Spinal cord (tissue), 10 donors: ENCODE data around the gene SPTLC3. TPM values are rescaled to one million over a fixed set of nuclear protein-coding genes. Genes with fewer than 3 reads are reported as not detected.
A peak's percentile ranks its signal among the peaks of the same experiment; 100 is the strongest.

ENCODE experiments used
- DNase-seq, 6 donors: peaks; one replicate each; pipeline versions ENCODE4 v3.0.0 to v3.0.0-alpha.2; 2013 to 2015; ENCODE audit warnings: low spot score in 6 of 6, low read depth in 4 of 6
- H3K27ac ChIP-seq: one replicate; pipeline ENCODE4 v1.5.1; 2013; ENCODE audit warnings: low read depth, low read length, control low read depth
- H3K27me3 ChIP-seq: one replicate; pipeline ENCODE4 v1.6.1; 2013; ENCODE audit warnings: low read length; ENCODE audit not compliant: control insufficient read depth, insufficient read depth
- H3K36me3 ChIP-seq: one replicate; pipeline ENCODE4 v1.6.1; 2013; ENCODE audit warnings: low read length; ENCODE audit not compliant: control insufficient read depth, insufficient read depth
- H3K4me1 ChIP-seq: one replicate; pipeline ENCODE4 v1.6.1; 2013; ENCODE audit warnings: low read length; ENCODE audit not compliant: control insufficient read depth, insufficient read depth
- H3K4me3 ChIP-seq: one replicate; pipeline ENCODE4 v1.5.1; 2013; ENCODE audit warnings: low read depth, low read length, control low read depth
- H3K9me3 ChIP-seq: one replicate; pipeline ENCODE4 v1.6.1; 2013; ENCODE audit warnings: low read length; ENCODE audit not compliant: control insufficient read depth, insufficient read depth
- WGBS: methylation state at CpG from one replicate; pipeline ENCODE4 v1.1.5; 2013; ENCODE audit warnings: missing lambda C conversion rate; ENCODE audit not compliant: insufficient coverage; 5-methylcytosine and 5-hydroxymethylcytosine counted together
- polyA plus RNA-seq, 2 donors: library from polyadenylated mRNA; unstranded; fragments of 120-200 nt; gene quantifications; one replicate each; pipeline ENCODE4 v1.2.1, GENCODE V29; 2013; ENCODE audit not compliant: insufficient read length in 2 of 2
- total RNA-seq, 2 donors: library from RNA; depleted of rRNA in 1 of 2; stranded (reverse); fragments of 120-200 nt in 1 of 2; fragments of >200 nt in 1 of 2; gene quantifications; one replicate each; pipeline versions ENCODE4 v1.2.3 to v1.2.4, GENCODE V29; 2013 to 2014
- donor health status: healthy.

Gene SPTLC3
- total and polyA plus RNA-seq, 4 donors, result 3.5 to 53.6 (median 20.0) TPM

GRCh38 chr20:13102694-13103093 lies 93.9 kb downstream of the SPTLC3 start:
- WGBS, result 100% methylated on average over 1 of the region's 1 CpG
- no peaks in the 10 kb centered on the region for H3K27me3 ChIP-seq
- no peaks in the 10 kb centered on the region for H3K36me3 ChIP-seq

GRCh38 chr20:13105039-13105438 lies 96.3 kb downstream of the SPTLC3 start:
- Histone ChIP-seq H3K9me3 (no peaks in the 10 kb centered on the region), H3K27ac (no peak overlapping the region), H3K27me3 (no peaks in the 10 kb centered on the region), H3K4me3 (no peak overlapping the region), H3K4me1 (no peaks in the 10 kb centered on the region), H3K36me3 (no peaks in the 10 kb centered on the region)
- no peak for DNase-seq
- 65% methylated on average over 4 of the region's 9 CpGs for WGBS

More at GRCh38 chr20:13102694-13103093, 93.9 kb downstream of the SPTLC3 start:
- no peak overlapping the region for H3K4me3 ChIP-seq
- DNase-seq, result no peak
- no peaks in the 10 kb centered on the region for H3K9me3 ChIP-seq
- no peaks in the 10 kb centered on the region for H3K4me1 ChIP-seq
- H3K27ac ChIP-seq, result no peak overlapping the region

- H3K4me3 ChIP-seq, result no peak overlapping the region
- 64% methylated on average over 8 of the region's 14 CpGs for WGBS
- peak in 4 of 6 donors; percentile 33 to 84 (median 48) for DNase-seq
These were observed 97.2 kb downstream of the SPTLC3 start for GRCh38 chr20:13105864-13106457.

GRCh38 chr20:13109658-13110057 lies 100.9 kb downstream of the SPTLC3 start:
- no peaks in the 10 kb centered on the region for H3K9me3 ChIP-seq
- no peaks in the 10 kb centered on the region for H3K36me3 ChIP-seq
- no peak for DNase-seq
- WGBS, result no CpG with 5 or more reads among the region's 4 CpGs
- H3K27me3 ChIP-seq, result no peaks in the 10 kb centered on the region
- H3K27ac ChIP-seq, result no peak overlapping the region
- H3K4me3 ChIP-seq, result no peak overlapping the region
- no peaks in the 10 kb centered on the region for H3K4me1 ChIP-seq

More at GRCh38 chr20:13105864-13106457, 97.2 kb downstream of the SPTLC3 start:
- Histone ChIP-seq H3K4me1 (no peaks in the 10 kb centered on the region), H3K27me3 (no peaks in the 10 kb centered on the region), H3K36me3 (no peaks in the 10 kb centered on the region), H3K27ac (no peak overlapping the region), H3K9me3 (no peaks in the 10 kb centered on the region)

GRCh38 chr20:13110796-13111195 lies 102.0 kb downstream of the SPTLC3 start:
- Histone ChIP-seq H3K27me3 (no peaks in the 10 kb centered on the region), H3K27ac (no peak overlapping the region), H3K4me1 (no peaks in the 10 kb centered on the region), H3K36me3 (no peaks in the 10 kb centered on the region), H3K4me3 (no peak overlapping the region), H3K9me3 (no peaks in the 10 kb centered on the region)
- WGBS, result no CpG with 5 or more reads among the region's 2 CpGs
- peak in 1 of 6 donors; percentile 54 for DNase-seq

GRCh38 chr20:13111249-13111911 lies 102.6 kb downstream of the SPTLC3 start:
- no peak for DNase-seq
- no peaks in the 10 kb centered on the region for H3K9me3 ChIP-seq
- no peaks in the 10 kb centered on the region for H3K4me1 ChIP-seq
- H3K36me3 ChIP-seq, result no peaks in the 10 kb centered on the region
- no peaks in the 10 kb centered on the region for H3K27me3 ChIP-seq
- no peak overlapping the region for H3K4me3 ChIP-seq
- no peak overlapping the region for H3K27ac ChIP-seq
- WGBS, result 40% methylated on average over 1 of the region's 5 CpGs

- no peak overlapping the region for H3K27ac ChIP-seq
- H3K4me1 ChIP-seq, result no peaks in the 10 kb centered on the region
- WGBS, result 94% methylated on average over 3 of the region's 3 CpGs
- DNase-seq, result no peak
- H3K27me3 ChIP-seq, result no peaks in the 10 kb centered on the region
- H3K9me3 ChIP-seq, result no peaks in the 10 kb centered on the region
- no peak overlapping the region for H3K4me3 ChIP-seq
- no peaks in the 10 kb centered on the region for H3K36me3 ChIP-seq
These were observed 105.0 kb downstream of the SPTLC3 start for GRCh38 chr20:13113731-13114130.

GRCh38 chr20:13117200-13117599 lies 108.4 kb downstream of the SPTLC3 start:
- no peaks in the 10 kb centered on the region for H3K9me3 ChIP-seq
- no peak overlapping the region for H3K4me3 ChIP-seq
- H3K27me3 ChIP-seq, result no peaks in the 10 kb centered on the region
- no peaks in the 10 kb centered on the region for H3K36me3 ChIP-seq
- H3K4me1 ChIP-seq, result no peaks in the 10 kb centered on the region
- H3K27ac ChIP-seq, result no peak overlapping the region
- WGBS, result 61% methylated on average over 2 of the region's 2 CpGs
- no peak for DNase-seq

GRCh38 chr20:13118676-13119075 lies 109.9 kb downstream of the SPTLC3 start:
- no peaks in the 10 kb centered on the region for H3K4me1 ChIP-seq
- no peak overlapping the region for H3K27ac ChIP-seq
- H3K36me3 ChIP-seq, result no peaks in the 10 kb centered on the region
- H3K27me3 ChIP-seq, result no peaks in the 10 kb centered on the region
- no peaks in the 10 kb centered on the region for H3K9me3 ChIP-seq
- WGBS, result no CpG with 5 or more reads among the region's 1 CpG
- no peak for DNase-seq
- H3K4me3 ChIP-seq, result no peak overlapping the region

- Histone ChIP-seq H3K27me3 (no peaks in the 10 kb centered on the region), H3K27ac (no peak overlapping the region), H3K9me3 (no peaks in the 10 kb centered on the region), H3K36me3 (no peaks in the 10 kb centered on the region), H3K4me1 (no peaks in the 10 kb centered on the region), H3K4me3 (no peak overlapping the region)
- peak; percentile 71 to 96 (median 82) for DNase-seq
- WGBS, result 6% methylated on average over 5 of the region's 6 CpGs
These were observed 110.8 kb downstream of the SPTLC3 start for GRCh38 chr20:13119583-13119982.
